Measurements from ENCODE around the gene UROS.

Gene UROS

GRCh38 chr10:125799451-125800182 lies 23.4 kb downstream of the UROS start:
- DNase-seq (ENCODE audit: low spot score), result no peak
- TF ChIP-seq CTCF (IDR thresholded peaks at IDR 0.05; ENCODE audit: extremely low read depth, missing control alignments), result no peak

GRCh38 chr10:125797994-125798662 lies 24.9 kb downstream of the UROS start:
- no peak for DNase-seq (ENCODE audit: low spot score)
- TF ChIP-seq CTCF (IDR thresholded peaks at IDR 0.05; ENCODE audit: extremely low read depth, missing control alignments), result no peak

- TF ChIP-seq CTCF (IDR thresholded peaks at IDR 0.05; ENCODE audit: extremely low read depth, missing control alignments), result no peak
- DNase-seq (ENCODE audit: low spot score), result no peak
These were observed 25.6 kb downstream of the UROS start for GRCh38 chr10:125797424-125797823.

GRCh38 chr10:125795637-125796190 lies 27.3 kb downstream of the UROS start:
- TF ChIP-seq CTCF (IDR thresholded peaks at IDR 0.05; ENCODE audit: extremely low read depth, missing control alignments), result no peak
- DNase-seq (ENCODE audit: low spot score), result no peak

- TF ChIP-seq CTCF (IDR thresholded peaks at IDR 0.05; ENCODE audit: extremely low read depth, missing control alignments), result no peak
- DNase-seq (ENCODE audit: low spot score), result no peak
These were observed 27.9 kb downstream of the UROS start for GRCh38 chr10:125795128-125795527.

- DNase-seq (ENCODE audit: low spot score), result no peak
- TF ChIP-seq CTCF (IDR thresholded peaks at IDR 0.05; ENCODE audit: extremely low read depth, missing control alignments), result no peak
These were observed 30.4 kb downstream of the UROS start for GRCh38 chr10:125792342-125793300.

Data from GM20000 (cell line).